ENCODE results near the gene SORCS3. TPM values are rescaled to one million over a fixed set of nuclear protein-coding genes. Genes with fewer than 3 reads are reported as not detected.

SORCS3 gene
- total RNA-seq (2022; extraction: Qiagen RNA extraction; ENCODE audit: low read depth) = not detected in 5 replicates

DNA sequence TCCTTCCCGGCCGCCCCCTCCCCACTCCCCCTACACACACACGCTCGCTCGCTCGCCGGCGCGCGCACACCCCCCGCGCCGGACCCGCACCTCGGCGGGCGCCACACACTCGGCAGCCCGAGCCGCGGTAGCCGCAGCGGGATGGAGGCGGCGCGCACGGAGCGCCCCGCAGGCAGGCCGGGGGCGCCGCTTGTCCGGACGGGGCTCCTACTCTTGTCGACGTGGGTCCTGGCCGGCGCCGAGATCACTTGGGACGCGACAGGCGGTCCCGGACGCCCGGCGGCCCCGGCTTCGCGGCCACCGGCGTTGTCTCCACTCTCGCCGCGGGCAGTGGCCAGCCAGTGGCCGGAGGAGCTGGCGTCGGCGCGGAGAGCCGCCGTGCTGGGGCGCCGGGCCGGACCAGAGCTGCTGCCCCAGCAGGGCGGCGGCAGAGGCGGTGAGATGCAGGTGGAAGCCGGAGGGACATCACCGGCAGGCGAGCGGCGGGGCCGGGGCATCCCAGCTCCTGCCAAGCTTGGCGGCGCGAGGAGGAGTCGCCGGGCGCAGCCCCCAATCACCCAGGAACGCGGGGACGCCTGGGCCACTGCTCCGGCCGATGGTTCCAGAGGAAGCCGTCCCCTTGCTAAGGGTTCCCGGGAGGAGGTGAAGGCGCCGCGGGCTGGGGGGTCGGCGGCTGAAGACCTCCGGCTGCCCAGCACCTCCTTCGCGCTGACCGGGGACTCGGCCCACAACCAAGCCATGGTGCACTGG is at the start of gene SORCS3:
SORCS3 (plus strand) TSS at position 104 of the 750 bp plus-strand sequence.

Measured in A549 treated with CpdA at 1 μM for 4 hours (cell line).